HG03159 (cell line): ENCODE measurements around the gene NFE2.
"Not testable (repeated sequence)": the region's sequence is repeated elsewhere in the genome, so short reads cannot be mapped to it uniquely, and the experiment has no call there.

Experiments
- ATAC-seq: cut with Tn5 transposase; IDR thresholded peaks from one replicate; pipeline ENCODE4 v1.9.1; 2021; ENCODE audit warnings: mild to moderate bottlenecking, moderate library complexity; ENCODE audit not compliant: unreplicated experiment

NFE2 gene

DNA sequence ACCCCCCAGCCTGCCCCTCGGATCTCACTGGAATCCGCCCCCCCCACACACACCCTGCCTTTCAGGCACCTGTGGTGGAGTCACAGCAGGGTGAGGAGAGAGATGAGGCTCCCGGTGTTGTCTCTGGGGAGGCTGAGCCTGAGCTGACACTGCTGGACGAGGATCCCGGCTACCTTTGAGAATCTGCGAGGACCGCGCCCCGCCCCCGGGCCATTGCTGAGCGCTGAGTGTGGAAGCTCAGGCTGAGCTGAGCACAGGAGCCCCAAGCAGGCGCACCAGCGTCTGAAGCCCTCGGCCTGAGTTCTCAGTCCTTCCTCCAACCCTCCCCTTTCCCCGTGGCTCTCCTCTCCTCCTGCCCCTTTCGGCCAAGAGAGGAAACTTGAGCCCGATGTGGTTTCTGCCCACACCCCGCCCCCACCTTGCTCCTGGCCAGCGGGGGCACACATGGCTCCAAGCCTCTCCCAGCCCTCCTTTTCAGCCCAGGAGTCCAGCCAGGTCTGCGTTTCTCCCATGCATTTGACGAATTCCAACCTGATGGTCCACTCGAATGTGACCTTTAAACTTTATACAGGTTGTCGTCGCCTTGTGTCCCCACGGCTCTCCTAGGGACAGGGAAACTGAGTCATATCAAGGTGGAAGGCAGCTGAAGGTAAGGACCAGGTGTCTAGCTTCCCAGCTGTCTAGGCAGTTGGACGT is at the start of gene NFE2:
TSS of gene NFE2 (minus strand) at position 284 of the 696 bp plus-strand sequence. CDS start 5,767 bp downstream, outside the sequence.
- ATAC-seq = no peak

DNA sequence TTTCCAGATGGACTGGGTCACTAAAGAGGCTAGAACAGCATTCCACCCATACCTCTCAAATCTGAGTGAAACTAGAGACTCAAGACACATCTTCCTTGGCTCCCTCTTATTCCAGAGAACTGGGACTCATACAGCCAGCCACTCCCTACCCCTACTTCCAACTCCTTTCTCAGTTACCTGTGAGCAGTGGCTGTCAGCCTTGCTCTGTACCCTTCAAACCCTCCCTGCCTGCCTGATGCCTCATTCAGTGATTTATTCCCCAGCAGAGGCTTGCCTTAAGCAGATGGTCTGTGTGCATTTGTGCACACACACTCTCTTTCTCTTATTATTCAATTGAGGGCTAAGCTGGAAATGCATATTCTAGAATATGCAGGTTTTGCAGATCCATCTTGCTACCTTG is 48.9 kb upstream of the NFE2 start:
- ATAC-seq = no peak

DNA sequence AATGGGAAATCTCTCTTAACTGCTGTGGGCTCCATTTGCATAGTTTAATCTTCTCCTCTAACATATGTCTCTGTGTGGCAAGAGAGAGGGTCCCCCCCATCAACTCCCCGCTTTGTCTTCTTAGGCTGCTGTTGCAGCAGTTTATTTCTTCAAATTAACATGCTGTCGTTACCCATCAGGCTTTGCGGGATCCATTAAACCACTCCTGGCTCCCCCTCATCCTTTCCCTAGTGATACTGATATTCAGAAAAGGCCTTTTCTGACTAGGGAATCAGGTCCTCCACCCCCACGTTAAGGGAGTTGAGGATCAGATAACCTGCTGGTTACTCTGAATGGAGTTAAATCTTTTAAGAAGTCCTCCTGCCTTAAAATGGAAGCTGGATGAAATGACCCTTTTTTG is 48.2 kb upstream of the NFE2 start:
- ATAC-seq = no peak

DNA sequence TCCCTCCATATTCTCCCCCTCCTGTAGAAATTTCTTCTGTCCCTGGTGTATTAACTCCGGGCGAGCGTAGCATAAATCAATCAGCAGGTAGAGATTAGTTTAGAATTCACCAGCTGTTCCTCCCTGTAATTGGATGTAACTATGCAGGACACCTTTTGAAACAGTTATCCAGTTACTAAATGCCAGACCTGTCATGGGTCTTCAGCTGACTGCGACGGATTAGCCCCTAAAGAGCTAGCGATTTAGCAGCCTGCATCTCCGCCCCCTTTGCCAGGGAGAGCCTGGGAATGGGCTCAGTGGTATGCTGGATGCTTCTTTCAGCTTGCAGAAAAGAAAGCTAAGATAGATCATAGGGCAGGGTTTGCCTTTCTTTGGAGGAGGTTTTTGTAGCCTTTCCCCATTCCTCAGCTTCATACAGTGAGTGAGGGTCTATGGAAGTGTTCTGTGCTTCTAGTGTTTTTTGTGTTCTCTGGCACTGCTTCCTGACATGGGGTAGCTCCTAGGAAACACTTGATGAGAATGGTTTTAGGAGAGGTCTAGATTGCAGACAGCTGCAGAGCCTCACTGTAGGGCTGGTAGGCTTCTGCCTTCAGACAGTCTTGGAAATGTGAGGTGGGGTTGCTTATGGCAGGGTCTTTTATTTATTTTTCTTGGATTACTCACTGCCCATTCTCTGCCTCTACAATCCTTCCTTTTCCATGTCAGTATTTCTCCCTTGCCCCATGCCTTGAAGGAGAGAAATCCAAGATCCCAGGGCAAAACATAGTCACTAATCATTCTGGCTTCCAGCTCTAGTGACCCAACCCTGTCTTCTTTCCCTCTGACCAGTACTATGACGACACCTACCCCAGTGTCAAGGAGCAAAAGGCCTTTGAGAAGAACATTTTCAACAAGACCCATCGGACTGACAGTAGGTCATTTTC is 40.8 kb upstream of the NFE2 start:
- no peak for ATAC-seq

DNA sequence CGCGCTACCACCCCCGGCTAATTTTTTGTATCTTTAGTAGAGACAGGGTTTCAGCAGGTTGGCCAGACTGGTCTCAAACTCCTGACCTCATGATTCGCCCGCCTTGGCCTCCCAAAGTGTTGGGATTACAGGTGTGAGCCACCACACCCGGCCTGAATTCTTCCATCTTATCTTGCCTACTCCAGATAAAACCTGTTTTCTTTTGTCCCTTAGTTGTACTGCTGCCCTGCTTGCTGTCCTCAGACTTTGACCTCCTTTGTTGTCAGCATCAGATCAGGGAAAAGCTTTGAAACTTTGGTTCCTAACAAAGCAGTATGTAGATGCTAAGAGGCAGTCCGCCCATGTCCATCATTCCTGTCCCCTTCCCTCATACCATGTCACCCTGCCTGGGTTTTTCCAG is 40.0 kb upstream of the NFE2 start:
- no peak for ATAC-seq

DNA sequence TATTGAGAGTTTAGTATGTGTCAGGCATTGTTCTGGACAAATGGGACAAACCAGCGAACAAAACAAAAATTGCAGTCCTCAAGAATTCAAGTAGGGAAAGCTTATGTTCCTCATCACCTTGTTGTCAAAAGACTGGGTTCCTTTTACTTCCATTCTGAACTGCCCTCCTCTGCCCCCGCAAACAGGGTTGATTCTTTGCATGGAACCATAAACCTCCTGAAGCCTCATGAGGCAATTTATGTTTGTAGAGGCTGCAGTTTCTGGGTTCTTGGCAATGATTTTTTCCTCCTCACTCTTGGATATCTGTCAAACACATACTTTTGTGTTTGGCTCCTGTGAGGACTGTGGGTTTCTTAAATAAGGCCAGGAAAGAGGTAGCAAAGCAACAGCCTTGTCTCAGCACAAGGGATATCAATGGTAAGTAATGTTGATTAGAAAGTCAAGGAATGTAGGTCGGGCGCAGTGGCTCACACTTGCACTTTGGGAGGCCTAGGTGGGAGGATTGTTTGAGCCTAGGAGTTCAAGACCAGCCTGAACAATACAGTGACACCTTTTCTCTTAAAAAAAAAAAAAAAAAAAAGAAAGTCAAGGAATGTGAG is 38.0 kb upstream of the NFE2 start:
- no peak for ATAC-seq

DNA sequence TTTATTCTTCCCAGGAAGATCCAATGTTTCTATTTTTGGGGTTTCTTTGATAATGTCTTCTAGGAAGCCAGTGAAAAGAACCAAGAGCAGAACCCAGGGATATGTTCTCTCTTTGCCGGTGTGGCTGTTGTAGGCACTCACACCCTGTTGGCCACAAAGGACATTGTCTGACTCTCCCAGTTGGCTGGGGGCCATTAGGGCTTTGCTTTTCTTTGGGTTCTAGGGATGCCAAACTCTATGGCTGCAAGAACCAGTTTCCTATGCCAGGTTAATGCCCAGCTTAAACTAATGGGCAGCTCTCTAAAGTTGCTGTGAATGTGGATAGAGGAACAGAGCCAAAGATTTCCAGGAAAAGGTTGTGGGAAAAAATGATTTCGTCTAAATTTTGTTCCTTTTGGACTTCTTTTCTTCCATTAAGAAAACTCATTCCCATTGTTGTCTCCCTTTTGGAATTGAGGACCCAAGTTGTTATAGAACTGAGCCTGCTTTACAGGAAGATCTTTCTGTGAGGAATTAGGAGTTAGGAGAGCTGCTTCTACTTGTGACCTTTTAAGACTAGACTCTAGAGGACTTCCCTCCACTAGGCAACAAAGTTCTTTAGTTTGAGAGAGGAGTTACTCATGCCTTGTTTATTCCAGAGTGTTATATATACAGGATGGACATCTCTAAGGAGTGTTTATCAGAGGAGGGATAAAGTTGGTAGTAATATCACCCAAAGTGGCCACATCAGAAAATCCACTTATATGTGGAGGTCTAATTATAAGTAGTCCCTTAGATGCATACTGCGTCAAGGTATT is 37.2 kb upstream of the NFE2 start:
- ATAC-seq = no peak

DNA sequence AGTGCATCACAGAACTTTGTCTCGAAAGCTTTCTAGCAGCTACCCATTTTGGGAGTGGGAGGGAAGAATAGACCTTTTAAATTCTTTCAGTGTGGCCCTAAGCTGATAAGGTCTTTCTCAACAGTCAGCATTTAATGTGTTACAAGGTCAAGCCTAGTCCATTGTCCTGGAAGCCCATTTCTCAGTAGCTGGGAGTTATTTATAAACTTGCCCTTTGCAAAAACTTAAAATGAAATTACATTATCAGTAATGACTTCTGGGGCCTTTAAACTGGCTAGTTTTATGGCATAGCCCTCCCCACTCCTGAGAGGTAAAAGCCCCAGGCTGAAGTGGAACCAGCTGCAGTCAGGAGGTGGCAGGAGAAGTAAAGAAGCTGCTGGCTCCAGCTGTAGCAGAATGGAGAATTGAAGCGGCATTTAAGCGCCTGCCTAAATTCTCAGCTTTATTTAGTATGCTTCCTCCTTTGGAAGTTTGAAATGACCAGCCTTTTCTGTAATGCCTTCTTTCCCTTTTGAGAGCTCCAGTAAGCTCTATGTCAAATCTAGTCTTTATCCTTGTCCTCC is 36.5 kb upstream of the NFE2 start:
- no peak for ATAC-seq

DNA sequence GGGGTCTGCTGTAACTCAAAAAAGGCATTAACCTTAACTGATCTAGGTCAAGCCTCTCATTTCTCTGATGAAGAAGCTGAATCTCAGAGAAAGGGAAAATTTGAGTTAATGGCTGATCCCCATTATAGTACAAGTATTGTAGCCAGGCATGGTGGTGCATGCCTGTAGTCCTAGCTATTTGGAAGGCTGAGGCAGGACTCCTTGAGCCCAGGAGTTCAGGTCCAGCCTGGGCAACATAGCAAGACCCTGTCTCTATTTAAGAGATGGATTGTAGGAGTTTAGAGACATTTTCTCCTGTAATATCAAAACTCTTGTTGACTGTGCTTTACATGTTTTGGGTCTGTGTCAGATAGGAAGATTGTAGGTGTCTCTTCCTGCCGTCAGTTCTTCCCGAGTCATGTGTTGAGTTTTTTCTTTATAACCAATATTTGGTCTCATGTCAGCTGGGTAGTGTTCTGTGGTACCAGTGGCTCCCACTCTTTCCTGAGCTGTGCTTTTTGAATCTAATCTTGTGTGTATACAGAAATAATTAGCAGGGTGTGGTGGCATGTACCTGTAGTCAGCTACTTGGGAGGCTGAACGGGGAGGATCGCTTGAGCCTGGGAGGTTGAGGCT is 32.7 kb upstream of the NFE2 start:
- no peak for ATAC-seq

DNA sequence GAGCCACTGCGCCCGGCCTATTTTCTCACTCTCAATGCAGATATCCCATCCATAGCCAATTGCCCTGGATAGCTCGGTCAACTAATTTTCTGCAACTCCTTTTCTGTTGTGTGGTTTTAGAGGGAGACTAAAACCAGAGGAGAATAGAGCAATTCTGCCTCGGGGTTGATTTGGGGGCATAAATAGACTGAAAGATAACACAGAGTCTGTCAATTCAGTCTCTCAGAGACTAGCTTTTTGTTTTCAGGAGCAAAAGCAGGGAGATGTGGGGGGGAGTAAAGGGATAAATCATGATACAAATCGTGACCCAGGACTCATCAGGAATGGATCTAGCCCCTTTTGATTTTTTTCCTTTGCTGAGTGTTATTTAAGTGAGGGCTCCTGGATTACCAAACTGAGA is 30.6 kb upstream of the NFE2 start:
- no peak for ATAC-seq

DNA sequence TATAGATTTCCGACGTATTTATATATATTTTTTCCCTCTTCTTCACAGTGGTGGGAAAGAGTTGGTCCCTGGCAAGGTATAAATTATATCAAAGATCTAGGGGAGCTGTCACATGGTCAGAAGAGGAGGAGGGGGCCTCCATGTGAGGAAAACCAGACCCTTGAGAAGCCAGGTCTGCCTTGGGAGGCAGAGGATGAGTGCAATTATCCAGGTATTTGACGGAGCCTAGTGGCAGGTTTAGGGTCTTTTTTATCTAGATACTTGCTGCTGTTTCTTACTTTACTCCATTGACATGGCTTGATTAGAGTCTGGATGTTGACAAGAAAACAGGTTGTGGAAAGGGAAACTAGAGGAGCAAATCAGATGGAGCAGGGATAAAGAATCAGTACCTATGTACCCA is 29.6 kb upstream of the NFE2 start:
- no peak for ATAC-seq

DNA sequence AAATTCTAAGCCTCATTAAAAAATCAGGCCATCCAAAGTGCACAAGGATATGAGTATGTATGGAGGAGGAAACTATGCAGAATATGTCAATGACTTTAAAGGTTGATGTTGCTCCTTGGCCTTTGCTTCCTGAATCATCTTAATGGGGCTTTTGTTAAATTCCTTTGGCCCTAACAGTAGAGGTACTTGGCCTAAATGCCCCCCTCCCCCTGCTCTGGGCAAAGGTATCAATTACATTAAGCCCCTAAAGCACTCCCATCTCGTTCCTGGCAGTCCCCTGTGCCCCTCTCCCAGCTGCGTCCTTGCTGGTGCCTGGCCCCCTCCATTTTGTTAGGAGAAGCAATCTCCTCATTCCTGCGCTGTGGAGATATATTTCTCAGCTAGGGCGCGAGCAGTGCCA is 28.9 kb upstream of the NFE2 start:
- ATAC-seq = no peak

DNA sequence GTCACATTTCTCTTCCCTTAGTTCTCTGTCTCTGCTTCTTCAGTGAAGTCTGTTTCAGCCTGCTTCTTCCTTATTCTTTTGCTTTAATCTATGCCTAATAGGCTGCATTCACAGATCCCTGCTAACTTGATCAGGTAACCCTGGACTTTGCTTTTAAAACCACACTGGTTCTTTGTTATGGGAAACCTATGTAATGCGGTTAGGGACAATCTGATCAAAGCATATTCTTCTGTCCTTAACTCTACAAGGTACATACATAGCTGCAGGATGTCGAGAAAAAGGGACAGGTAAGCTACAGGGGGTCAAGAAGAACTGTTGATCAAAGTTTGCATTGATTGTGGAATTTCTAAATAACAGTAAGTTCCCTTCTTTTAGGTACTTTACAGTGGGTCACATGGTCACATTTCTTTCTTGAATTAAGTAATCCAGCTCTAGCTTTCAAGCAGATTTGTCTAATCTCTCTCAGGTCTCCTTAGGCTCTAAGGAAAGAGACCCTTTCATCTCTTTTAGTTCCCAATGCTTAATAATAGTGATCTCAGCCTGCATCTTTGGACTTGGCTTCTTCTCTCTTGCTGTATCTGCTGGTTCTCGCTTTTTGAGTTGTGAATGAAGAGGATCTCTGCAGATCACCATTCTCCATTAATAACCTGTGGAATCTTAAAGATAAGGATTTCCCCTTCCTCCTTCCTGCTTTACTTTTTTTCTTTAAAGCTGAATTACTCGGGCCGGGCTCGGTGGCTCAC is 28.0 kb upstream of the NFE2 start:
- ATAC-seq = no peak

DNA sequence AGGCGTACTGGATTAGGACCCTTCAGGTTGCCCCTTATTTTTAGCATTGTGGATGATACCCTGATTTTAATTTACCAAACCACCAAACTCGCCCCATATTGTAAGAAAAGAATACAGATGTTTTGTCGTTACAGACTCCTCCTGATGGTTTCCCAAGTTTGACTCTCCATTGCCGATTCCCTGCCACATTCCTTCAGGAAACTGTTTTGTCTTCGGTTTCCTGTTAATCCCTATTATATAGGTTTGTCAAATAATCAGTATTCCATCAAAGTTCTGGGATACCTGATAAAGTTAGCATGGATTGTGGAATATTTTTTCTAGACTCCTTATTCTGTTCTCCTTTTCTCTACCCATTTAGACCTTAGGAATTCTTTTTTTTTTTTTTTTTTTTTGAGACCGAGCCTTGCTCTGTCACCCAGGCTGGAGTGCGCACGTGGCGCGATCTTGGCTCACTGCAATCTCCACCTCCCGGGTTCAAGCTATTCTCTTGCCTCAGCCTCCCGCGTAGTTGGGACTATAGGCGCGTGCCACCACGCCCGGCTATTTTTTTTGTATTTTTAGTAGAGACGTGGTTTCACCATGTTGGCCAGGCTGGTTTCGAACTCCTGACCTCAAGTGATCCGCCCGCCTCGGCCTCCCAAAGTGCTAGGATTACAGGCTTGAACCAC is 24.8 kb upstream of the NFE2 start:
- not testable (repeated sequence) for ATAC-seq

DNA sequence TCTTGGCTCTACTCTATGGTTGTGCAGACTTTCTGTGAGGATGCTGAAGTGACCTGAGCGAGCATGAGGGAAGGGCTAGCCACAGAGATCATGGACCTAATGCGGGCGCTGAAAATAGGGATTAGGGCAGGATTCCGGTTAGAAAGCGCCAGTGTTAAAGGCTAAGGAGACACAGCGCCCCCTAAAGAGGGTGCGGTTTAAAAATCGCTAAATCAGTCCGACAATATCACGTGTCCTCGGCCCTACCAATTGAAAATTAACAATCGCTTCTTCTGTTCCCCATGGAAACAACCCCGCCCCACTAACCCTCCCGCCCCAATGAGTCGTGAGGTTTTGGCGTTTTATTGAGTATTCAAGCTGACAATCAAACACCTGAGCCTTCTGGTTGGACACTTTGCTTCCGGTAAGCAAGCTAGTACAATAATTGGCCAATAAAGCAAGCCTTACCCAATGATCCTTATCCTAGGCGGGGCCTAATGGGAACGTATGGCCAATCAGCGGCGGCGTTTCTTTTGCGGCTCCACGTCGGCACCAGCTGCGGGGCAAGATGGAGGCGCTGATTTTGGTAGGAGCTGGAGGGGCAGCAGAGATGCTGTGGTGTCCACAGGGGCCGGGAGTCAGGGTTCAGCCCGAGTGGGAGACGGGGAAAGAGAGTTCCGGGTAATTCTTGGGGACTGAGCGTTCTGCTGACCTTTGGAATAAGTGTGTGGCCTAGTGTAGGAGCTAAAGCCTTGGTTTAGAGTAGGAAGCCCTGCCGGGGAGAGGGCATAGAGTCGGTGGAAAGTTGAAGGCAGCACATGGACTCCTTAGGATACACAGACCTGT is 24.0 kb upstream of the NFE2 start, which contains the start of gene COPZ1:
TSS of gene COPZ1 (plus strand) at position 515 of the 825 bp plus-strand sequence. CDS start at position 548, 33 bp downstream.
- ATAC-seq = peak; percentile 99

DNA sequence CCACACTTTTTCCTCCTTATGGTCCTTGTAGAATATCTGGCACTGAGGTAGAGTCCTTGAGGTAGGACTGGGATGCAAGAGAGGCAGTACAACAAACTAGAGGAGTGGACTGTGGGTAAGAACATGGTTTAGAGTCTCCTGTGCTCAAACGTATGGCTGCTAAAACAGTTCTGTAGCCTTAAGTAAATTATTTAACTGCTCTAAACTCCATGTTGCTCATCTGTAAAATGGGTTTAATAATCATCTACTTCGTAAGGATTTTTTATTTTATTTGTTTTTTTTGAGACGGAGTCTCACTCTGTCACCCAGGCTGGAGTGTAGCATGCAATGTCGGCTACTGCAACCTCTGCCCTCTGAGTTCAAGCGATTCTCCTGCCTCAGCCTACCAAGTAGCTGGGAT is 20.5 kb upstream of the NFE2 start:
- no peak for ATAC-seq

DNA sequence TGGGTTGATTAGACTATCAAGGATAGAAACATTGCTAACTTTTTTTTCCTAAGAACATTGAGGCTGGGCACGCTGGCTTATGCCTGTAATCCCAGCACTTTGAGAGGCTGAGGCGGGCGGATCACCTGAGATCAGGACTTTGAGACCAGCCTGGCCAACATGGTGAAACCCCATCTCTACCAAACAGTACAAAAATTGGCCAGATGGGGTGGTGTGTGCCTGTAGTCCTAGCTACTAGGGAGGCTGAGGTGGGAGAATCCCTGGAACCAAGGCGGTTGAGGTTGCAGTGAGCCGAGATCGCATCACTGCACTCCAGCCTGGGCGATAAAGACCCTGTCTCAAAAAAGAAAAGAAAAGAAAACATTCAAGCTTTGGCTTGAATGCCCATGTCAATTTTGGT is 11.5 kb upstream of the NFE2 start:
- not testable (repeated sequence) for ATAC-seq

DNA sequence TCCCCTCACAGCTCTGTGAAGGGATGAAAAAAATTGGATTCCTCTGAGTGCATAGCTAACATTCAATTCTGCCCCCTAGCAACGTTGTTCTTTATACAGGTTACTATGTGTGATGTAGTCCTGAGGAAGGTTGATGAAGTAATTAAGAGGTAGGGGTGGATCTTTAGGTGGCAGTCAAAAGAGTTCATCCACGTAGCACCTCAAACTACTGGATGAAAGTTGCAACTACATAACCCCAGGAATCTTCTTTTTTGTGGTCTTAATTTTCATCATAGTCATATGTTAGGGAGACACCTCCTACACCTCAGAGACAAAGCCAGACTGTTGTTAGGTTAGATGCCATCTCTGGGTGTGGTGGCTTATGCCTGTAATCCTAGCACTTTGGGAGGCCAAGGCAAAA is 10.2 kb upstream of the NFE2 start:
- ATAC-seq = no peak
